HepG2 (cell line): ENCODE measurements around the gene TBXA2R. TPM values are rescaled to one million over a fixed set of nuclear protein-coding genes. Genes with fewer than 3 reads are reported as not detected.

Source experiments
- ATAC-seq: fragments of 200-7000 bp; cut with Tn5 transposase; 3 replicates; pipeline ENCODE4 v1.9.1; 2020; ENCODE audit warnings: mild to moderate bottlenecking, moderate library complexity
- BruUV-seq: library from RNA; stranded (reverse); fragments of 400-500 nt; replicated peaks from 2 replicates; lab custom pipeline; 2021; lab: Mats Ljungman, UMichigan
- CTCF ChIA-PET: fragments of 300-600 bp; formaldehyde crosslinking; extraction: SDS; loops from one replicate; lab custom pipeline; 2021; ENCODE audit warnings: low total read pairs, inconsistent platforms, low intra/inter-chr PET ratio; lab: Yijun Ruan, JAX
- POLR2A ChIA-PET: fragments of 350-600 bp; sonication (Branson Sonifier 250); formaldehyde crosslinking; loops from one replicate; lab custom pipeline; 2020; ENCODE audit warnings: antibody characterized with exemption, inconsistent platforms; lab: Yijun Ruan, JAX
- DNase-seq: peaks from one replicate; pipeline ENCODE4 v3.0.0-alpha.2; 2015; ENCODE audit warnings: low spot score
- FAIRE-seq: peaks from 3 replicates; lab custom pipeline; 2011; peaks lifted over from hg19 to GRCh38; lab: Jason Lieb, UNC
- H2AFZ ChIP-seq: one replicate; pipeline ENCODE4 v1.6.1; 2011; ENCODE audit warnings: low read length, inconsistent platforms
- H3K27ac ChIP-seq: fragments of 300-600 bp; 3 replicates; pipeline ENCODE4 v1.8.0; 2011; ENCODE audit warnings: mixed run types, mild to moderate bottlenecking, mixed read lengths, low read length, inconsistent platforms; ENCODE audit not compliant: insufficient read depth; ENCODE audit errors: extremely low read length
- H3K27me3 ChIP-seq, 2 experiments: fragments of 200-600 bp in 1 of 2; 2 replicates in 1 of 2; 3 replicates in 1 of 2; pipeline versions ENCODE4 v1.6.0 to v1.8.0; 2011; ENCODE audit warnings: low read length in 2 of 2, mild to moderate bottlenecking in 2 of 2, moderate library complexity in 2 of 2, inconsistent platforms in 1 of 2; ENCODE audit not compliant: insufficient read depth in 2 of 2, control insufficient read depth in 1 of 2
- H3K36me3 ChIP-seq, 2 experiments: fragments of 200-600 bp in 1 of 2; replicated peaks in 1 of 2; 2 replicates in 1 of 2; 3 replicates in 1 of 2; pipeline versions ENCODE4 v1.5.1 to v1.8.0; 2011; ENCODE audit warnings: low read length in 2 of 2, inconsistent platforms in 1 of 2; ENCODE audit not compliant: insufficient read depth in 2 of 2, control insufficient read depth in 1 of 2
- H3K4me1 ChIP-seq: 2 replicates; pipeline ENCODE4 v1.5.1; 2012; ENCODE audit warnings: low read length, inconsistent platforms; ENCODE audit not compliant: insufficient read depth
- H3K4me2 ChIP-seq: 2 replicates; pipeline ENCODE4 v1.6.0; 2011; ENCODE audit warnings: low read depth, low read length, inconsistent platforms
- H3K4me3 ChIP-seq, 3 experiments: fragments of 200-600 bp in 1 of 3; sonication (generic), shearing (Covaris generic) in 1 of 3; replicated peaks in 1 of 3; 2 replicates each; pipeline ENCODE4 v1.5.1; 2011 to 2016; ENCODE audit warnings: low read length in 3 of 3, inconsistent platforms in 2 of 3, low read depth in 2 of 3, mild to moderate bottlenecking in 2 of 3, control low read depth in 1 of 3, mixed read lengths in 1 of 3; ENCODE audit not compliant: insufficient read depth in 1 of 3
- H3K79me2 ChIP-seq: one replicate; pipeline ENCODE4 v1.6.1; 2011; ENCODE audit warnings: low read length, inconsistent platforms; ENCODE audit not compliant: insufficient read depth
- H3K9ac ChIP-seq: 2 replicates; pipeline ENCODE4 v1.6.0; 2011; ENCODE audit warnings: mild to moderate bottlenecking, low read depth, low read length, inconsistent platforms; ENCODE audit not compliant: insufficient read depth
- H3K9me3 ChIP-seq: 2 replicates; pipeline ENCODE4 v1.5.1; 2012; ENCODE audit warnings: mild to moderate bottlenecking, low read length
- H4K20me1 ChIP-seq: 2 replicates; pipeline ENCODE4 v1.6.0; 2011; ENCODE audit warnings: inconsistent platforms, mild to moderate bottlenecking, low read length, moderate library complexity; ENCODE audit not compliant: insufficient read depth
- RAD21 ChIP-seq: fragments of 450-650 bp; formaldehyde crosslinking; IDR thresholded peaks from 2 replicates; pipeline ENCODE4 v1.5.0; 2020; ENCODE audit warnings: mild to moderate bottlenecking
- SMAD1 ChIP-seq: sonication (generic); formaldehyde crosslinking; IDR thresholded peaks from 2 replicates; pipeline ENCODE4 v1.4.0; 2020; ENCODE audit warnings: missing genetic modification reagents, low read depth, mild to moderate bottlenecking, borderline replicate concordance
- STAG1 ChIP-seq: sonication (generic); formaldehyde crosslinking; IDR thresholded peaks from 2 replicates; pipeline ENCODE4 v1.4.0; 2020; ENCODE audit warnings: missing genetic modification reagents
- ZNF781 ChIP-seq: sonication (generic); formaldehyde crosslinking; IDR thresholded peaks from 2 replicates; pipeline ENCODE4 v1.5.1; 2020; ENCODE audit warnings: borderline replicate concordance, mild to moderate bottlenecking, missing genetic modification reagents; ENCODE audit errors: not compliant biosample characterization
- WGBS: methylation state at CpG from one replicate; pipeline ENCODE4 v1.1.6; 2017; ENCODE audit warnings: low lambda C conversion rate; 5-methylcytosine and 5-hydroxymethylcytosine counted together
- in situ Hi-C: cut with HindIII; loops from 2 replicates; pipeline ENCODE4 v1.10.0; 2017; ENCODE audit warnings: low pct_unique_long_range_greater_than_20kb; ENCODE audit not compliant: extremely low pct_ligation_motif_present
- intact Hi-C: fragments of 100-400 bp; cut with micrococcal nuclease; formaldehyde crosslinking; loops from one replicate; pipeline ENCODE4 v1.10.0; 2022; ENCODE audit not compliant: unreplicated experiment
- polyA plus RNA-seq, 8 experiments: library from polyadenylated mRNA; depleted of rRNA in 3 of 8; stranded (reverse) in 7 of 8; unstranded in 1 of 8; fragments of >200 nt; fragmentation: Illumina TruSeq in 4 of 8; extraction: Trizol in 4 of 8; gene quantifications; 2 replicates each; pipeline versions ENCODE4 v1.2.1 to v1.2.3, GENCODE V29; 2011 to 2016; ENCODE audit warnings: low read depth in 4 of 8, missing spikeins in 1 of 8, mixed read lengths in 1 of 8; ENCODE audit not compliant: insufficient read depth in 1 of 8
- total RNA-seq, 5 experiments: library from RNA; depleted of rRNA; stranded (reverse); fragments of >200 nt; fragmentation: Illumina TruSeq; extraction: Trizol; gene quantifications; 2 replicates each; pipeline ENCODE4 v1.2.3, GENCODE V29; 2016; ENCODE audit warnings: low read depth in 1 of 5
- TF ChIP-seq, protein P1 (sequence below): sonication (generic); formaldehyde crosslinking; IDR thresholded peaks from 2 replicates; pipeline ENCODE4 v1.5.0; 2020; ENCODE audit warnings: mild to moderate bottlenecking, missing genetic modification reagents, moderate library complexity
- TF ChIP-seq, protein P2 (sequence below): sonication (generic); formaldehyde crosslinking; IDR thresholded peaks from 2 replicates; pipeline ENCODE4 v1.8.0; 2023; ENCODE audit warnings: mild to moderate bottlenecking, missing genetic modification reagents
- TF ChIP-seq, protein P3 (sequence below): sonication (generic); formaldehyde crosslinking; IDR thresholded peaks from 2 replicates; pipeline ENCODE4 v1.5.1; 2020; ENCODE audit warnings: missing genetic modification reagents, mild to moderate bottlenecking, borderline replicate concordance

TBXA2R gene
- total and polyA plus RNA-seq, 2 of the 13 experiments (the other 11 are each of a cell fraction or from before 2014, with no cell fraction given) = 0.09 TPM; not detected in 1

DNA sequence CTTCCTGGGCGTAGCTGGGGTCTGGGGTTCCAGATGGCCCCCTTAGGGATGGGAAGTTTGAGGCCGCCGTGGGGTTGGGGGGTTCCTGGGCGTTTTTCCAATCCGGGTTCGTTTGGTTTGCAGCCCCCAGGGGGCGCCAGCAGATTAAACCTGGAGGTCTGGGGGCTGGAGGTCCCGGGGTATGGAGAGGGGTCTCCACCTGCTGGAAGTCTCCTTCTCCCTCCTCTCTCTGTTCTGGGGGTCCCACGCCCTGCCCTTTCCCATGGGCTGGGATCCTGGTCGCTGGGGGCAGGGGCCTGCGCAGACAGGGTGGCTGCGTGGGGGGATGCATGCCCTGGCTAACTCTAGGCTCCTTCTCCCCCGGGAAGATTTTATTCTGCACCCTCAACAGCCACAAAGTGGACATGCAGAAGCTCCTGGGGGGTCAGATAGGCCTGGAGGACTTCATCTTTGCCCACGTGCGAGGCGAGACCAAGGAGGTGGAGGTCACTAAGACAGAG is 20.5 kb downstream of the TBXA2R start:
- H3K27me3 ChIP-seq = peaks cover 2 to 23% of the 10 kb centered on the region in 2 experiments; a peak in 4 of 5 replicates
- no peaks in the 10 kb centered on the region for H3K4me1 ChIP-seq
- FAIRE-seq = no peak
- no peak for DNase-seq
- H3K27ac ChIP-seq = no peak overlapping the region
- no peak; the same call in 2 of the 3 replicates for ATAC-seq
- intact Hi-C loops = no loop called here
- BruUV-seq = no TSS peak
- no peaks in the 10 kb centered on the region for H3K79me2 ChIP-seq
- no peaks in the 10 kb centered on the region for H3K9me3 ChIP-seq
- ChIA-PET POLR2A (no interaction called here), CTCF (interaction anchor here (1.4 kb wide), 1 partner anchor 41 kb away, joined by 5 read pairs; no protein-coding TSS in a partner anchor)
- H3K9ac ChIP-seq = no peak overlapping the region
- in situ Hi-C loops = no loop called here
- H3K4me2 ChIP-seq = peak overlapping the region; percentile 51; the same call in 1 of the 2 replicates
- H2AFZ ChIP-seq = no peak overlapping the region
- peak overlapping the region in 1 of 3 experiments; percentile 45; a peak in 1 of 6 replicates for H3K4me3 ChIP-seq
- TF ChIP-seq, protein P1, sequence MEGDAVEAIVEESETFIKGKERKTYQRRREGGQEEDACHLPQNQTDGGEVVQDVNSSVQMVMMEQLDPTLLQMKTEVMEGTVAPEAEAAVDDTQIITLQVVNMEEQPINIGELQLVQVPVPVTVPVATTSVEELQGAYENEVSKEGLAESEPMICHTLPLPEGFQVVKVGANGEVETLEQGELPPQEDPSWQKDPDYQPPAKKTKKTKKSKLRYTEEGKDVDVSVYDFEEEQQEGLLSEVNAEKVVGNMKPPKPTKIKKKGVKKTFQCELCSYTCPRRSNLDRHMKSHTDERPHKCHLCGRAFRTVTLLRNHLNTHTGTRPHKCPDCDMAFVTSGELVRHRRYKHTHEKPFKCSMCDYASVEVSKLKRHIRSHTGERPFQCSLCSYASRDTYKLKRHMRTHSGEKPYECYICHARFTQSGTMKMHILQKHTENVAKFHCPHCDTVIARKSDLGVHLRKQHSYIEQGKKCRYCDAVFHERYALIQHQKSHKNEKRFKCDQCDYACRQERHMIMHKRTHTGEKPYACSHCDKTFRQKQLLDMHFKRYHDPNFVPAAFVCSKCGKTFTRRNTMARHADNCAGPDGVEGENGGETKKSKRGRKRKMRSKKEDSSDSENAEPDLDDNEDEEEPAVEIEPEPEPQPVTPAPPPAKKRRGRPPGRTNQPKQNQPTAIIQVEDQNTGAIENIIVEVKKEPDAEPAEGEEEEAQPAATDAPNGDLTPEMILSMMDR (CRISPR knock-in tag) = peak; percentile 59
- TF ChIP-seq, protein P2, sequence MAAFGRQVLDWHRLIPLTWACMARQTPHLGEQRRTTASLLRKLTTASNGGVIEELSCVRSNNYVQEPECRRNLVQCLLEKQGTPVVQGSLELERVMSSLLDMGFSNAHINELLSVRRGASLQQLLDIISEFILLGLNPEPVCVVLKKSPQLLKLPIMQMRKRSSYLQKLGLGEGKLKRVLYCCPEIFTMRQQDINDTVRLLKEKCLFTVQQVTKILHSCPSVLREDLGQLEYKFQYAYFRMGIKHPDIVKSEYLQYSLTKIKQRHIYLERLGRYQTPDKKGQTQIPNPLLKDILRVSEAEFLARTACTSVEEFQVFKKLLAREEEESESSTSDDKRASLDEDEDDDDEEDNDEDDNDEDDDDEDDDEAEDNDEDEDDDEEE = 0 out of 2 replicates have a peak, but pooled peaks have one; percentile 40
- no peak for TF ChIP-seq SMAD1 (CRISPR knock-in tag)
- peak; percentile 34 for TF ChIP-seq STAG1 (CRISPR knock-in tag)
- TF ChIP-seq RAD21 (CRISPR knock-in tag) = peak; percentile 14; the same call in 1 of the 2 replicates
- no peak for TF ChIP-seq ZNF781 (CRISPR knock-in tag)
- TF ChIP-seq, protein P3, sequence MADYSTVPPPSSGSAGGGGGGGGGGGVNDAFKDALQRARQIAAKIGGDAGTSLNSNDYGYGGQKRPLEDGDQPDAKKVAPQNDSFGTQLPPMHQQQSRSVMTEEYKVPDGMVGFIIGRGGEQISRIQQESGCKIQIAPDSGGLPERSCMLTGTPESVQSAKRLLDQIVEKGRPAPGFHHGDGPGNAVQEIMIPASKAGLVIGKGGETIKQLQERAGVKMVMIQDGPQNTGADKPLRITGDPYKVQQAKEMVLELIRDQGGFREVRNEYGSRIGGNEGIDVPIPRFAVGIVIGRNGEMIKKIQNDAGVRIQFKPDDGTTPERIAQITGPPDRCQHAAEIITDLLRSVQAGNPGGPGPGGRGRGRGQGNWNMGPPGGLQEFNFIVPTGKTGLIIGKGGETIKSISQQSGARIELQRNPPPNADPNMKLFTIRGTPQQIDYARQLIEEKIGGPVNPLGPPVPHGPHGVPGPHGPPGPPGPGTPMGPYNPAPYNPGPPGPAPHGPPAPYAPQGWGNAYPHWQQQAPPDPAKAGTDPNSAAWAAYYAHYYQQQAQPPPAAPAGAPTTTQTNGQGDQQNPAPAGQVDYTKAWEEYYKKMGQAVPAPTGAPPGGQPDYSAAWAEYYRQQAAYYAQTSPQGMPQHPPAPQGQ (CRISPR knock-in tag) = no peak
- WGBS = 40% methylated on average over 3 of the region's 16 CpGs
- H3K36me3 ChIP-seq = no peaks in the 10 kb centered on the region
- no peaks in the 10 kb centered on the region for H4K20me1 ChIP-seq
